ENCODE results near the gene BIN1. TPM values are rescaled to one million over a fixed set of nuclear protein-coding genes. Genes with fewer than 3 reads are reported as not detected.

Gene BIN1
- total RNA-seq, 1 donor from 2014 or later = 71.6 TPM

GRCh38 chr2:127054604-127054930, 52.4 kb downstream of the BIN1 start:
- no peak overlapping the region for H3K27ac ChIP-seq
- H3K4me1 ChIP-seq = no peaks in the 10 kb centered on the region
- no peak for TF ChIP-seq CTCF (IDR thresholded peaks at IDR 0.05)
- H3K36me3 ChIP-seq = no peaks in the 10 kb centered on the region
- no peak overlapping the region for H3K4me3 ChIP-seq
- DNase-seq (ENCODE audit: low spot score in 2 of 2) = no peak
- H3K27me3 ChIP-seq = no peaks in the 10 kb centered on the region
- intact Hi-C loops (cut with DNase I) = no loop called here
- H3K9me3 ChIP-seq = no peaks in the 10 kb centered on the region

GRCh38 chr2:127053731-127054603, 53.0 kb downstream of the BIN1 start:
- intact Hi-C loops (cut with DNase I) = no loop called here
- H3K9me3 ChIP-seq = no peaks in the 10 kb centered on the region
- H3K36me3 ChIP-seq = no peaks in the 10 kb centered on the region
- no peak overlapping the region for H3K27ac ChIP-seq
- DNase-seq (ENCODE audit: low spot score in 2 of 2) = no peak
- H3K4me1 ChIP-seq = no peaks in the 10 kb centered on the region
- H3K4me3 ChIP-seq = no peak overlapping the region
- no peaks in the 10 kb centered on the region for H3K27me3 ChIP-seq
- TF ChIP-seq CTCF (IDR thresholded peaks at IDR 0.05) = no peak

GRCh38 chr2:127052771-127053691, 53.9 kb downstream of the BIN1 start:
- H3K4me3 ChIP-seq = no peak overlapping the region
- no peaks in the 10 kb centered on the region for H3K9me3 ChIP-seq
- DNase-seq (ENCODE audit: low spot score in 2 of 2) = no peak
- no peaks in the 10 kb centered on the region for H3K27me3 ChIP-seq
- H3K4me1 ChIP-seq = no peaks in the 10 kb centered on the region
- H3K27ac ChIP-seq = no peak overlapping the region
- TF ChIP-seq CTCF (IDR thresholded peaks at IDR 0.05) = no peak
- intact Hi-C loops (cut with DNase I) = no loop called here
- H3K36me3 ChIP-seq = no peaks in the 10 kb centered on the region

DNA sequence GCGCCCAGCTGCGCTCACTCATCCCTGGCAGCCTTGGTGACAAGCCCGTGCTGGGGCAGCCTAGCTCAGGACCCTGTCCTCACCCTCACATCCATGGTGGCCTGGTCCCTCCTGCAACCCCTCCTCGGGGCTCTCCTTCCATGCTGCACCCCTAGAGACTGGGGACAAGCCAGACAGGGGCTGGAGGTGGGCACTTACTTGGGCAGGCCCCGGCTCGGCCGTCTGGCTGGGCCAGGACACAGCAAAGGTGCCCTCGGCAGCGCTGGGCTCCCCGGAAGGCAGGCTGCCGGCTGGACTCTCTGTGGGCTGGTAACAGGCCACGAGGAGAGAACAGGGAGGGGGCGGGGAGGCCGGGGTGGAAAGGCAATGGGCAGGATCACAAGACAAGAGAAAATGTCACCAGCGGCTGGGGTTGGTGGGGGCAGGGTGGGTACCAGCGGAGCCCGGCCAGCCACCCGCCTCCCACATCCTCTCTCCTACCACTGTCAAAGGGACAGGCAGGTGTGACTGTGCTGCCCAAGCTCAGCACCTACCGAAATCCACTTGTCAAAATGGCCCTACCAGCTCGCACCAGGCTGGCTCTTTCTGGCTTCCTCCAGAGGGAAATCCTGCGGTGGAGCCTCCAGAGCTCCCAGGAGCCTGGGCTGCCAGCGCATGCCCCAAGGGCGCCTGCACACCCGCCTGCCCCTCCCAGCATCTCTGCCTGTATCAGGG, 54.7 kb downstream of the BIN1 start:
- no peak overlapping the region for H3K27ac ChIP-seq
- TF ChIP-seq CTCF (IDR thresholded peaks at IDR 0.05) = no peak
- no peak for DNase-seq (ENCODE audit: low spot score in 2 of 2)

More for the DNA sequence above, 54.7 kb downstream of the BIN1 start:
- no peaks in the 10 kb centered on the region for H3K27me3 ChIP-seq
- H3K4me1 ChIP-seq = no peaks in the 10 kb centered on the region
- intact Hi-C loops (cut with DNase I) = no loop called here
- H3K36me3 ChIP-seq = no peaks in the 10 kb centered on the region
- no peak overlapping the region for H3K4me3 ChIP-seq
- H3K9me3 ChIP-seq = no peaks in the 10 kb centered on the region

Measured in ascending aorta (tissue), 2 donors.